Erythroblast (primary cell): ENCODE results near the gene RAB41.

ENCODE experiments used
- GATA1 ChIP-seq: IDR thresholded peaks from 2 replicates; pipeline ENCODE4 v1.6.1; 2011; ENCODE audit warnings: low read depth, mild to moderate bottlenecking, control low read depth, low read length, moderate library complexity
- POLR2A ChIP-seq: IDR thresholded peaks from 2 replicates; pipeline ENCODE4 v1.6.1; 2011; ENCODE audit warnings: mild to moderate bottlenecking, low read length

DNA sequence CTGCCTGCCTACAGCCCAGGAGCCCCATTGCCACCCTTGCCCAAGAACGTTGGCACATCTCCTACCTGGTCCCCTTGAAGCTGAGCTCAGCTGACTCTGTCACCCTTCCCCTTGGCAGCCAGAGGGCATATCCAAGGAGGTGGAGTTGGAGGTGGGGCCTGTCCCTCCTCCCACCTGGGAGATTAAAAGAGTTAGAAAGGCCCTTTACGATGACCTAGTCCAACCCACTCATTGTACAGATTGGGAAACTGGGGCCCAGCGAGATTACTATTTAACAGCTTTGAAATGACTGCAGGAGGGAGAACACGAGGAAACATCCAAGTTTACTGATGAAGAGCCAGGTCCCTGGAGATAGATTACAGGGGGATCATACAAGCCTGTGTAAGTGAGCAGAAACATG is 21.9 kb upstream of the RAB41 start, which contains the start of gene P2RY4:
- TF ChIP-seq POLR2A (no peak), GATA1 (no peak)
